Tibial nerve (tissue), 4 donors: ENCODE data around the gene MAML3. TPM values are rescaled to one million over a fixed set of nuclear protein-coding genes. Genes with fewer than 3 reads are reported as not detected.

Experiments used
- DNase-seq, 2 donors: peaks; one replicate each; pipeline ENCODE4 v3.0.0-alpha.2; 2019; ENCODE audit warnings: low spot score in 2 of 2
- H3K27ac ChIP-seq, 4 donors: fragments of 200-600 bp; sonication (generic) in 3 of 4; one replicate each; pipeline ENCODE4 v1.5.1; 2017 to 2019; ENCODE audit warnings: mild to moderate bottlenecking in 1 of 4
- H3K27me3 ChIP-seq, 2 donors: fragments of 200-600 bp; sonication (generic) in 1 of 2; one replicate each; pipeline versions ENCODE4 v1.5.1 to v1.6.0; 2017 to 2019
- H3K36me3 ChIP-seq, 3 donors: fragments of 200-600 bp; sonication (generic); one replicate each; pipeline ENCODE4 v1.5.1; 2018 to 2019
- H3K4me1 ChIP-seq, 4 donors: fragments of 200-600 bp; sonication (generic) in 3 of 4; one replicate each; pipeline ENCODE4 v1.5.1; 2017 to 2019
- H3K4me3 ChIP-seq, 4 donors: fragments of 200-600 bp; sonication (generic) in 3 of 4; one replicate each; pipeline ENCODE4 v1.5.1; 2017 to 2019; ENCODE audit warnings: mild to moderate bottlenecking in 1 of 4, moderate library complexity in 1 of 4
- H3K9me3 ChIP-seq, 4 donors: fragments of 200-600 bp; sonication (generic) in 3 of 4; one replicate each; pipeline ENCODE4 v1.5.1; 2017 to 2019
- CTCF ChIP-seq, 5 experiments: fragments of 200-600 bp in 3 of 5; fragments of 450-650 bp in 2 of 5; sonication (generic) in 3 of 5; IDR thresholded peaks; one replicate each; pipeline ENCODE4 v1.5.1; 2016 to 2019; ENCODE audit warnings: antibody characterized with exemption in 5 of 5, mild to moderate bottlenecking in 3 of 5, moderate library complexity in 2 of 5
- EP300 ChIP-seq, 2 donors: sonication (generic); formaldehyde crosslinking; IDR thresholded peaks; one replicate each; pipeline ENCODE4 v1.6.1; 2017; ENCODE audit warnings: antibody characterized with exemption in 2 of 2, mild to moderate bottlenecking in 1 of 2
- POLR2A ChIP-seq, 2 donors: fragments of 450-650 bp; IDR thresholded peaks; one replicate each; pipeline ENCODE4 v1.6.1; 2017; ENCODE audit warnings: antibody characterized with exemption in 2 of 2, mild to moderate bottlenecking in 2 of 2, moderate library complexity in 2 of 2
- WGBS, 2 donors: methylation state at CpG; one replicate each; pipeline ENCODE4 v1.1.5; 2018; 5-methylcytosine and 5-hydroxymethylcytosine counted together
- total RNA-seq, 4 donors: library from RNA; depleted of rRNA; stranded (reverse); fragments of >200 nt; gene quantifications; one replicate each; pipeline ENCODE4 v1.1.0, GENCODE V29; 2016

Gene MAML3
- total RNA-seq, 4 donors from 2014 or later, result 8.6 to 10.5 (median 9.4) TPM

- Histone ChIP-seq H3K27me3 (no peaks in the 10 kb centered on the region), H3K4me1 (peaks cover 0 to 57% (median 39%) of the 10 kb centered on the region in 4 donors), H3K36me3 (no peaks in the 10 kb centered on the region), H3K27ac (no peak overlapping the region), H3K9me3 (no peaks in the 10 kb centered on the region), H3K4me3 (no peak overlapping the region)
- TF ChIP-seq CTCF (IDR thresholded peaks at IDR 0.05) (no peak), EP300 (IDR thresholded peaks at IDR 0.05) (no peak), POLR2A (IDR thresholded peaks at IDR 0.05) (no peak)
- 97 to 98% methylated on average over 3 of the region's 3 CpGs for WGBS, 2 donors
- DNase-seq, result no peak
These were observed 53.2 kb downstream of the MAML3 start for GRCh38 chr4:140100771-140101170.

- Histone ChIP-seq H3K27me3 (no peaks in the 10 kb centered on the region), H3K9me3 (no peaks in the 10 kb centered on the region), H3K4me1 (peaks cover 0 to 61% (median 41%) of the 10 kb centered on the region in 4 donors), H3K27ac (peak overlapping the region in 2 of 4 donors; percentile 63 to 82), H3K4me3 (no peak overlapping the region), H3K36me3 (no peaks in the 10 kb centered on the region)
- 22 to 26% methylated on average over 7 of the region's 7 CpGs for WGBS, 2 donors
- DNase-seq, result peak in 1 of 2 donors; percentile 40
- no peak for TF ChIP-seq POLR2A (IDR thresholded peaks at IDR 0.05)
- TF ChIP-seq EP300 (IDR thresholded peaks at IDR 0.05), result peak in 1 of 2 donors; percentile 70
These were observed 54.0 kb downstream of the MAML3 start for GRCh38 chr4:140099983-140100382.

- peaks cover 0 to 72% (median 47%) of the 10 kb centered on the region in 4 donors for H3K4me1 ChIP-seq
- H3K27ac ChIP-seq, result peak overlapping the region; percentile 31 to 84 (median 64)
These were observed 55.4 kb downstream of the MAML3 start for GRCh38 chr4:140098455-140099160.

GRCh38 chr4:140097572-140097971, 56.4 kb downstream of the MAML3 start:
- no peaks in the 10 kb centered on the region for H3K9me3 ChIP-seq
- no peaks in the 10 kb centered on the region for H3K27me3 ChIP-seq
- WGBS, 2 donors, result 61 to 66% methylated on average over 4 of the region's 4 CpGs
- no peak for DNase-seq
- H3K4me1 ChIP-seq, result peaks cover 0 to 81% (median 49%) of the 10 kb centered on the region in 4 donors
- TF ChIP-seq CTCF (IDR thresholded peaks at IDR 0.05) (no peak), EP300 (IDR thresholded peaks at IDR 0.05) (no peak), POLR2A (IDR thresholded peaks at IDR 0.05) (no peak)
- H3K36me3 ChIP-seq, result no peaks in the 10 kb centered on the region
- H3K27ac ChIP-seq, result peak overlapping the region in 2 of 4 donors; percentile 82 to 84
- H3K4me3 ChIP-seq, result no peak overlapping the region

More at GRCh38 chr4:140098455-140099160, 55.4 kb downstream of the MAML3 start:
- WGBS, 2 donors, result 18 to 25% methylated on average over 7 of the region's 7 CpGs
- no peaks in the 10 kb centered on the region for H3K27me3 ChIP-seq
- no peaks in the 10 kb centered on the region for H3K36me3 ChIP-seq
- H3K4me3 ChIP-seq, result peak overlapping the region in 3 of 4 donors; percentile 23 to 43 (median 33)
- DNase-seq, result no peak
- TF ChIP-seq EP300 (IDR thresholded peaks at IDR 0.05) (peak in 1 of 2 donors; percentile 35), CTCF (IDR thresholded peaks at IDR 0.05) (peak in 1 of 5 experiments; percentile 24), POLR2A (IDR thresholded peaks at IDR 0.05) (no peak)
- no peaks in the 10 kb centered on the region for H3K9me3 ChIP-seq

- Histone ChIP-seq H3K9me3 (no peaks in the 10 kb centered on the region), H3K36me3 (no peaks in the 10 kb centered on the region), H3K27me3 (no peaks in the 10 kb centered on the region), H3K4me1 (peaks cover 0 to 87% (median 51%) of the 10 kb centered on the region in 4 donors), H3K4me3 (no peak overlapping the region), H3K27ac (peak overlapping the region in 3 of 4 donors; percentile 9 to 84 (median 82))
- DNase-seq, result no peak
- WGBS, 2 donors, result 39 to 40% methylated on average over 2 of the region's 2 CpGs
- TF ChIP-seq POLR2A (IDR thresholded peaks at IDR 0.05), result no peak
- TF ChIP-seq EP300 (IDR thresholded peaks at IDR 0.05), result no peak
- TF ChIP-seq CTCF (IDR thresholded peaks at IDR 0.05), result no peak
These were observed 57.1 kb downstream of the MAML3 start for GRCh38 chr4:140096921-140097320.
